ENCODE measurements around the gene SPATA9. TPM values are rescaled to one million over a fixed set of nuclear protein-coding genes. Genes with fewer than 3 reads are reported as not detected.

Gene SPATA9
- total and polyA plus RNA-seq, 9 of the 15 experiments (the other 6 are each of a cell fraction or from before 2014, with no cell fraction given), result 0.16 to 5.5 (median 0.39) TPM; not detected in 3

DNA sequence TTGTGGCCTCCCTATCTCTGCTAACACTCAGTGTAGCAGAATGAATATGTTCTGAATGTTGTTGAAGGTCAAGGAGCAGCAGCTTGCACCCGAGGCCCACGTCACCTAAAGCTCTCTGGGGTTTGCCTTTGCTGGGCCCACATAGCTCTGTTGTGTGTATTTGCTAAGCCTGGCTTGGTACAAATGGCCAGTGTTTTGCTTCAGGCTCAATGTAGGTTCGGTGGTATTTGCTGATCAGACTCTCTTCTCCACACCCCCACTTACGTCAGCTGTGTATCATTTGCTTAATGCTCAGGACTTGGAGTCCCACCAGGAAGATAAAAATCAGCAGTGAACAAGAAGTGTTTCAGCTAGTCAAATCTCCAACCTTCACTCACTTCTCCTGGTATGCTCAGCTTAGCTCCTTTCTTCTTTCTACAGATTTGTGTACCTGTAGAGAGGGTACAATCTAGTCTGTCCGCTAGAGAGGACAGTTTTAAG lies 41.0 kb downstream of the SPATA9 start (continued):
- TF ChIP-seq, protein P1, sequence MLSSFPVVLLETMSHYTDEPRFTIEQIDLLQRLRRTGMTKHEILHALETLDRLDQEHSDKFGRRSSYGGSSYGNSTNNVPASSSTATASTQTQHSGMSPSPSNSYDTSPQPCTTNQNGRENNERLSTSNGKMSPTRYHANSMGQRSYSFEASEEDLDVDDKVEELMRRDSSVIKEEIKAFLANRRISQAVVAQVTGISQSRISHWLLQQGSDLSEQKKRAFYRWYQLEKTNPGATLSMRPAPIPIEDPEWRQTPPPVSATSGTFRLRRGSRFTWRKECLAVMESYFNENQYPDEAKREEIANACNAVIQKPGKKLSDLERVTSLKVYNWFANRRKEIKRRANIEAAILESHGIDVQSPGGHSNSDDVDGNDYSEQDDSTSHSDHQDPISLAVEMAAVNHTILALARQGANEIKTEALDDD (IDR thresholded peaks at IDR 0.05), result 0 out of 2 replicates have a peak, but pooled peaks have one; percentile 22

DNA sequence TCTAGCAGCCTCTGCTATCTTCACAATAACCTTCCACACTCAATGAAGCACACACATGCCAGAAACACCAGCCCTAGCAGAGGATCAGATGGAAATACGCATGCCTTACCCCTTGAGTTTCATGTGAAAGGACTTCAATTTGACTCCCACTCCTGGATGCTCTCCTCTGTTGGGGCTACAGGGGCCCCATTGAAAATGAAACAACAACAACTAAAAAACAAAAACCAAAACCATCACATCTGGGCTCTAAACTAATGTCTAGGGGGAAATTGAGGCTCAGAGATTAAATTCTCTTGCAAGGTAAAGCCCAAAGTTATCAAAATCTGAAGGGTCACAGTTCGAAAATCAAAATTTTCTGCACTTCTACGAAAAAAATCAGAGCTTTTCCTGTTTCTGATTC lies 44.2 kb downstream of the SPATA9 start:
- TF ChIP-seq CXXC5 (CRISPR knock-in tag; IDR thresholded peaks at IDR 0.05) (no peak), SREBF2 (CRISPR knock-in tag; IDR thresholded peaks at IDR 0.05) (no peak), ZNF507 (tag; conservative IDR thresholded peaks at IDR 0.05) (no peak), KDM1A (IDR thresholded peaks at IDR 0.05) (peak in 1 of 2 experiments; percentile 48; a peak in 1 of 4 replicates)
- ChIA-PET POLR2A (no interaction called here), CTCF (ENCODE audit: low intra/inter-chr PET ratio) (no interaction called here)
- ATAC-seq, result no peak
- FAIRE-seq, result no peak
- Histone ChIP-seq H3K4me1 (replicated peaks in 1 of 2; ENCODE audit: control insufficient read depth in 2 of 2, insufficient read depth in 2 of 2, low read length in 2 of 2) (peaks cover 0 to 9% of the 10 kb centered on the region in 2 experiments; a peak in 4 of 5 replicates), H3K27me3 (ENCODE audit: control insufficient read depth in 2 of 2, insufficient read depth in 2 of 2, low read length in 2 of 2) (no peaks in the 10 kb centered on the region), H3K79me2 (ENCODE audit: control insufficient read depth, insufficient read depth, low read length) (no peaks in the 10 kb centered on the region), H4K20me1 (replicated peaks; ENCODE audit: control insufficient read depth, insufficient read depth, low read length) (no peaks in the 10 kb centered on the region), H3K36me3 (ENCODE audit: control insufficient read depth, insufficient read depth, low read length) (no peaks in the 10 kb centered on the region), H3K27ac (ENCODE audit: extremely low read depth, low read depth, low read length) (no peak overlapping the region), H3K4me2 (ENCODE audit: insufficient read depth, low read length) (no peak overlapping the region), H3K4me3 (no peak overlapping the region), H3K9me1 (ENCODE audit: control insufficient read depth, insufficient read depth, low read length) (no peaks in the 10 kb centered on the region), H2AFZ (ENCODE audit: low read depth, low read length) (no peak overlapping the region), H3K9me3 (replicated peaks; ENCODE audit: control insufficient read depth, insufficient read depth, low read depth, low read length) (no peaks in the 10 kb centered on the region), H3K9ac (ENCODE audit: insufficient read depth in 1 of 2, low read depth in 2 of 2, low read length in 2 of 2) (no peak overlapping the region)
- DNase-seq (ENCODE audit: extremely low read depth in 1 of 4, low spot score in 3 of 4), result no peak
- intact Hi-C loops (cut with micrococcal nuclease) (no loop called here), in situ Hi-C loops (cut with MboI) (loop anchor here (5.0 to 25.0 kb wide), 2 partner anchors 209 to 699 kb away; no protein-coding TSS in a partner anchor)
- BruUV-seq (replicated peaks), result no TSS peak
- WGBS (ENCODE audit: insufficient coverage, low coverage, missing lambda C conversion rate), result 18% methylated on average over 3 of the region's 3 CpGs
